Measurements from ENCODE around the gene TOMT. TPM values are rescaled to one million over a fixed set of nuclear protein-coding genes. Genes with fewer than 3 reads are reported as not detected.

TOMT gene
- total RNA-seq, 1 donor = not detected

- DNase-seq (ENCODE audit: low read depth) = peak; percentile 11
- H3K4me3 ChIP-seq (ENCODE audit: low read depth, low read length) = no peak overlapping the region
Measured at GRCh38 chr11:72100462-72100861, 5.3 kb upstream of the TOMT start.

GRCh38 chr11:72102162-72102561 is 3.6 kb upstream of the TOMT start:
- peak overlapping the region; percentile 79 for H3K4me3 ChIP-seq (ENCODE audit: low read depth, low read length)
- TF ChIP-seq CTCF (IDR thresholded peaks at IDR 0.05; ENCODE audit: insufficient read depth, low read length) = no peak

More at GRCh38 chr11:72100462-72100861, 5.3 kb upstream of the TOMT start:
- TF ChIP-seq CTCF (IDR thresholded peaks at IDR 0.05; ENCODE audit: insufficient read depth, low read length) = no peak

GRCh38 chr11:72102631-72102945 is 3.1 kb upstream of the TOMT start:
- TF ChIP-seq CTCF (IDR thresholded peaks at IDR 0.05; ENCODE audit: insufficient read depth, low read length) = no peak
- DNase-seq (ENCODE audit: low read depth) = no peak
- peak overlapping the region; percentile 79 for H3K4me3 ChIP-seq (ENCODE audit: low read depth, low read length)

More at GRCh38 chr11:72102162-72102561, 3.6 kb upstream of the TOMT start:
- DNase-seq (ENCODE audit: low read depth) = peak; percentile 16

GRCh38 chr11:72102946-72103753 is 2.6 kb upstream of the TOMT start, which contains the start of gene LAMTOR1:
LAMTOR1 (minus strand) TSS chr11:72103297; CDS start chr11:72103224, 73 bp downstream.
- DNase-seq (ENCODE audit: low read depth) = peak; percentile 99
- peak within 1 kb of the TSS; percentile 79 for H3K4me3 ChIP-seq (ENCODE audit: low read depth, low read length)
- peak; percentile 61 for TF ChIP-seq CTCF (IDR thresholded peaks at IDR 0.05; ENCODE audit: insufficient read depth, low read length)

- peak overlapping the region; percentile 53 for H3K4me3 ChIP-seq (ENCODE audit: low read depth, low read length)
- no peak for DNase-seq (ENCODE audit: low read depth)
- TF ChIP-seq CTCF (IDR thresholded peaks at IDR 0.05; ENCODE audit: insufficient read depth, low read length) = no peak
Measured at GRCh38 chr11:72103754-72104167, 2.0 kb upstream of the TOMT start.

GRCh38 chr11:72111300-72112142 is 5.8 kb downstream of the TOMT start:
- no peak for DNase-seq (ENCODE audit: low read depth)
- TF ChIP-seq CTCF (IDR thresholded peaks at IDR 0.05; ENCODE audit: insufficient read depth, low read length) = no peak

More at GRCh38 chr11:72111300-72112142, 5.8 kb downstream of the TOMT start:
- H3K4me3 ChIP-seq (ENCODE audit: low read depth, low read length) = peak overlapping the region; percentile 68
